ENCODE data around the gene CRAMP1. TPM values are rescaled to one million over a fixed set of nuclear protein-coding genes. Genes with fewer than 3 reads are reported as not detected.

The CRAMP1 gene
- total RNA-seq, 2 experiments from 2014 or later: 15.1 to 15.7 TPM

GRCh38 chr16:1678500-1679098 is 66.4 kb downstream of the CRAMP1 start:
- POLR2A ChIA-PET: interaction anchor here (0.9 to 3.6 kb wide), 7 partner anchors 11 to 93 kb away, joined by 3 to 14 read pairs (median 4); partner anchors contain the start of genes MAPK8IP3 and NME3
- ATAC-seq: no peak

DNA sequence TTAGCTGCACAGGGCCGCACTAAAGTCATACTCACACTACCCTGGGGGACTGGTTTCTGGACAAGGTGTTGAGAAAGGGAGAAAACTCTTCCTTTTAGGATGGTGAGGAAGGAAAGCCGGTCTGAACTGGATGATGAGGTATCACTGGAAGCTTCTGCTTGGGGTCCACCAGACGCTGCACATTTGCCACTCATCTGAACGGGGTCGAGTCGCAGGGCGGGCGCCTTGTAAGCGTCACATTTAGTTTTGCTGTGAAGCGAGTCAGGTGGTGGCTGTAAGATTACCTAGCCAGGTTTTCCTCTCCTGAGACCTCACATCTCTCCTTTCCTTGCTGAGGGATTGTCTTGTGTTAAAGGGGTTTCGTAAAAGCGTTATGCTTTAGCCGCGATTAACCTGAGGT is 68.2 kb downstream of the CRAMP1 start:
- ATAC-seq (no peak), DNase-seq (no peak)
- Mint-ChIP-seq H3K27me3 (no peaks in the 10 kb centered on the region), H3K27ac (no peak overlapping the region), H3K36me3 (ENCODE audit: low read depth) (peaks cover 23% of the 10 kb centered on the region), H3K9me3 (no peaks in the 10 kb centered on the region), H3K4me3 (peak overlapping the region; percentile 33), H3K4me1 (ENCODE audit: low read depth) (peaks cover 32% of the 10 kb centered on the region)
- no peak for TF ChIP-seq CTCF (IDR thresholded peaks at IDR 0.05)
- intact Hi-C loops (cut with micrococcal nuclease): no loop called here
- POLR2A ChIA-PET: interaction anchor here (3.6 kb wide), 1 partner anchor 25 kb away, joined by 14 read pairs; the partner anchor contains the start of gene MAPK8IP3
- CTCF ChIA-PET: interaction anchor here (1.3 kb wide), 1 partner anchor 25 kb away, joined by 4 read pairs; the partner anchor contains the start of gene MAPK8IP3

More at GRCh38 chr16:1678500-1679098, 66.4 kb downstream of the CRAMP1 start:
- H3K27ac Mint-ChIP-seq: peak overlapping the region; percentile 84
- TF ChIP-seq CTCF (IDR thresholded peaks at IDR 0.05): no peak
- H3K4me1 Mint-ChIP-seq (ENCODE audit: low read depth): peaks cover 32% of the 10 kb centered on the region
- peak; percentile 46 for DNase-seq
- H3K9me3 Mint-ChIP-seq: no peaks in the 10 kb centered on the region
- intact Hi-C loops (cut with micrococcal nuclease): no loop called here
- peaks cover 26% of the 10 kb centered on the region for H3K36me3 Mint-ChIP-seq (ENCODE audit: low read depth)
- CTCF ChIA-PET: interaction anchor here (0.9 to 2.0 kb wide), 3 partner anchors 27 to 45 kb away, joined by 3 to 20 read pairs (median 6); partner anchors contain the start of gene MAPK8IP3
- peak overlapping the region; percentile 82 for H3K4me3 Mint-ChIP-seq
- H3K27me3 Mint-ChIP-seq: no peaks in the 10 kb centered on the region

DNA sequence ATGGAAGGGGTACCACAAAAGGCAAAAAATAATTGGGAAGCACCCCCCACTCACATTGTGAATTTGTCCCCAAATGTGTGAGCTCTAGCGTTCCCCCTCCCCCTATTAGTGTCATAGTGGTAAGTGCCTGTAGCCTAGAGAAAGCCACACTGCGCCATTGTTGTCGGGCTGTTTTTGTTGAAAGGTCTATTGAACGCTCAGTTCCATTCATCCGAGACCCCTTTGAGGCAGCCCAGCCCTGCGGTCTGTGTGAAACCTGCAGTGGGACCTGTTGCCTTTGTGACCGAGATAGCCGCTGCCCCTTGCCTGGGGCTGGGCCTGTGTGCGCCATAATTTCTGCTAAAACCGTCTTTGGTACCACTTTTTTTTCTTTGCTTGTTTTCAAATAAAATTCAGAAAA is 68.9 kb downstream of the CRAMP1 start:
- Mint-ChIP-seq H3K4me3 (no peak overlapping the region), H3K27ac (no peak overlapping the region), H3K27me3 (no peaks in the 10 kb centered on the region), H3K9me3 (no peaks in the 10 kb centered on the region), H3K4me1 (ENCODE audit: low read depth) (peaks cover 32% of the 10 kb centered on the region), H3K36me3 (ENCODE audit: low read depth) (peaks cover 28% of the 10 kb centered on the region)
- no peak for TF ChIP-seq CTCF (IDR thresholded peaks at IDR 0.05)
- no peak for ATAC-seq
- ChIA-PET POLR2A (no interaction called here), CTCF (interaction anchor here (1.3 kb wide), 1 partner anchor 25 kb away, joined by 4 read pairs; the partner anchor contains the start of gene MAPK8IP3)
- no peak for DNase-seq
- intact Hi-C loops (cut with micrococcal nuclease): no loop called here

GRCh38 chr16:1687427-1688316 is 75.5 kb downstream of the CRAMP1 start:
- Mint-ChIP-seq H3K9me3 (no peaks in the 10 kb centered on the region), H3K4me3 (no peak overlapping the region), H3K27me3 (no peaks in the 10 kb centered on the region), H3K36me3 (ENCODE audit: low read depth) (peaks cover 44% of the 10 kb centered on the region), H3K4me1 (ENCODE audit: low read depth) (peaks cover 5% of the 10 kb centered on the region), H3K27ac (no peak overlapping the region)
- ATAC-seq: no peak
- intact Hi-C loops (cut with micrococcal nuclease): no loop called here
- ChIA-PET CTCF (no interaction called here), POLR2A (no interaction called here)
- no peak for TF ChIP-seq CTCF (IDR thresholded peaks at IDR 0.05)
- DNase-seq: no peak
